Middle frontal gyrus (tissue), 1 donor: ENCODE data around the gene DCAF12L1.

ENCODE experiments used
- DNase-seq: peaks from one replicate; pipeline ENCODE4 v3.0.0-alpha.2; 2015; ENCODE audit warnings: low spot score; ENCODE audit errors: extremely low spot score

Gene DCAF12L1

DNA sequence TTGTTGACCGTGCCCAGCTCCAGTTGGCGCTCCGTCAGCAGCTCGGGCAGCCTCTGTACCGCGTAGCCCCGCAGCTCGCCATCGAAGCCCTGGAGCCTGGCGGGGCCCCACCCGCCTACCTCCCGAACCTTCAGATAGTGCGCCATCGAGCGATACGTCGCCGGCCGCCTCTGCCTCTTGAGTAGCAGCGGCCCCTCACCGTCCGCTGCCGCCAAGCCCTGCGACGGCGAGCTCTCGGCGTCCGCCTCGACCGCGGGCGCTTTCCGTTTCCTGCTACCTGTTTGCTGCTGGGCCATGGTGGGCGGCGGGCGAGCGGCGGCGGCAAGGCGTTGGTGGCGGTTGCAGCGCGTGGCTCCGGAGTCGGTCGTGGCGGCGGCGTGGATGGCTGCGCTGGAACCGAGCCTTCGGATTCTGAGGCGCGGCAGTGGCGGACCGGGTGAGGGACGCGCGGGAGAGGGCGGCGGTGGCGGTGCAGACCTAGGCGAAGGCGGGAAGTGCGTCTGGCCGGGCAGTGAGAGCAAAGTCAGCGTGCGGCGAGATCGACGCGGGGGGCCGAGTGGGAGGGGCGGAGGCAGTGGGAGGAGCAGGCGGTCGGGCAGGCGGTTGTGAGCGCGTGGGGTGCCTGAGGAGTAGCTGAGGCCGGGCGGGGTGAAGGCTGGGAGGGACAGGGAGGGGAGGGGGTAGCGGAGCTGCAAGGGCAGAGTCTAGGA is at the start of gene DCAF12L1:
TSS of gene DCAF12L1 (minus strand) at position 502 of the 710 bp plus-strand sequence. CDS start at position 296, 206 bp downstream.
- no peak for DNase-seq

DNA sequence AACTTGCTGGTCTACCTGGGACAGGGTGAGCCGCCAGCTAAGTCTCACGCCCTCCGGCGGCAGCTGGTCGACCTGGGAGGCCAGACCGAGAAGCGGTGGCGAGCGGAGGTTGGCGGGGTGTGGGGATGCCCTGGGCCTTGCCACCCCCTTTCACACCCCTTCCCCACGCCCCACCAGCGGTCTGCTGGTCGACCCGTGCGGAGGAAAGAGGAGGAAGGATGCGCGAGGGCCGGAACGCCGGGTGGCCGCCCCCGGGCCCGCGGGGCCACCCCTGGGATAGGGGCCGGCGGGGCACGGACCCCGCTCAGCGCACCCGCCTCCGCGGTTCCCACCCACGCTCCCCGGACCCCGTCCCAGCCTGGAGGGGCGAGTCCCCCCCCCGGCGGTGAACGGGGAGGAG is 28.3 kb upstream of the DCAF12L1 start:
- DNase-seq = no peak

DNA sequence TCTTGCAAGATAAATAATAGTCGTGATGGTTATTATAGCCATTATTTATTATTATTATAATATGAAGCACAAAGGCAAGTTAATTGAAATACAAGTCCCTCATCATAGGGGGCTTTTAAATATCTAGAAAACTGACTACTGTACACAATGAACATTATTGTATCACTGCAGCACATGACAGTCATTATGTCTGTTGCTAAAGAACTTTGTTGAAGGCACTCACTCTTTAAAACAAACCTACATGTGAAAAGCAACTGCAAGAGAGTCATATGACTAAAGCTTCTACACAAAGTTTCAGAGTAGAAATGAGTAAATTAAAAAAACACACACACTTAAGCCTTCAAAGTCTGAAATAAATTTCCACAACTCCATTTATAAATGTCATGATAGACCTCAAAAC is 23.3 kb upstream of the DCAF12L1 start:
- no peak for DNase-seq

GRCh38 chrX:126557151-126557550 is 4.5 kb upstream of the DCAF12L1 start:
- no peak for DNase-seq

- no peak for DNase-seq
Measured at GRCh38 chrX:126551725-126552312, 795 bp downstream of the DCAF12L1 start.

DNA sequence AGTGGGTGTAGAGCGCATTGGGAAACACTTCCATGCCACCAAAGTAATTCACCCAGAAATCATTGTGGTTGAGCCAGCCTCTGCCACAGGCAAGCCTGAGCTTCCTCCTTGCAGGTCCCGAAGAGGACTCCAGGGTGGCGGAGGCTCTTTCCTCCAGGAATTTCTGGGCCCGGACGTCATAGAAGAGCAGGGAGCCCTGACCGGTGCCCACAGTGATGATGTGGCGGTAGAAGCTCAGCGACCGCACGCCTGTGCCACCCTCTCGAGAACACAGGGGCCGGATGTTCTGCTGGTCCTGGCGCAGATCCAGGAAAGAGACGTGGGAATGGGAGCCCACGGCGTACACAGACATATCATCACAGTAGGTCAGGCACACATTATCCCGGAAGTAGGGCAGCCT is 1.3 kb downstream of the DCAF12L1 start:
- no peak for DNase-seq

- DNase-seq = no peak
Measured at GRCh38 chrX:126550816-126551215, 1.8 kb downstream of the DCAF12L1 start.

GRCh38 chrX:126509923-126510322 is 42.7 kb downstream of the DCAF12L1 start:
- DNase-seq = no peak
